ENCODE measurements around the gene KPNB1.

Gene KPNB1

GRCh38 chr17:47693731-47694580, 44.2 kb downstream of the KPNB1 start, which contains the start of gene TBKBP1:
Gene TBKBP1, plus strand, starts transcription at chr17:47694161. Its CDS starts 1,952 bp downstream, at chr17:47696113.
- ChIA-PET CTCF (interaction anchor here (0.6 to 1.2 kb wide), 3 partner anchors 17 to 437 kb away, joined by 3 to 4 read pairs (median 3); no protein-coding TSS in a partner anchor), POLR2A (interaction anchor here (0.6 to 2.2 kb wide), 6 partner anchors 31 to 377 kb away, joined by 3 to 7 read pairs (median 4); partner anchors contain the start of genes KPNB1 and OSBPL7)
- Histone ChIP-seq H3K36me3 (ENCODE audit: control insufficient read depth in 2 of 2, insufficient read depth in 1 of 2, low read length in 2 of 2) (peaks cover 5 to 22% of the 10 kb centered on the region in 2 experiments; a peak in 2 of 3 replicates), H3K4me3 (ENCODE audit: low read depth, low read length) (peak within 1 kb of the TSS; percentile 65), H3K4me1 (ENCODE audit: control insufficient read depth, insufficient read depth, low read length) (peaks cover 12% of the 10 kb centered on the region), H3K9me3 (ENCODE audit: control insufficient read depth, insufficient read depth, low read depth, low read length) (no peaks in the 10 kb centered on the region), H3K27ac (ENCODE audit: extremely low read depth, low read depth, low read length) (peak within 1 kb of the TSS; percentile 74)
- TF ChIP-seq ZSCAN30 (tag by site-specific recombination; IDR thresholded peaks at IDR 0.05) (0 out of 2 replicates have a peak, but pooled peaks have one; percentile 56), ZNF335 (tag by site-specific recombination; conservative IDR thresholded peaks at IDR 0.05) (peak; percentile 8; the same call in 1 of the 2 replicates), ZBTB20 (tag by site-specific recombination; IDR thresholded peaks at IDR 0.05) (peak; percentile 98), OVOL3 (tag by site-specific recombination; IDR thresholded peaks at IDR 0.05) (no peak), SP3 (tag by site-specific recombination; IDR thresholded peaks at IDR 0.05) (peak; percentile 73), ZBTB49 (tag by site-specific recombination; IDR thresholded peaks at IDR 0.05; ENCODE audit: low read depth) (no peak), PATZ1 (tag by site-specific recombination; IDR thresholded peaks at IDR 0.05) (peak; percentile 87), ZFP69B (tag by site-specific recombination; IDR thresholded peaks at IDR 0.05) (peak; percentile 96), ZXDB (tag by site-specific recombination; IDR thresholded peaks at IDR 0.05) (peak; percentile 50; the same call in 1 of the 2 replicates), ZNF114 (tag by site-specific recombination; IDR thresholded peaks at IDR 0.05) (no peak), PRDM10 (tag by site-specific recombination; IDR thresholded peaks at IDR 0.05) (peak; percentile 64), KLF16 (tag by site-specific recombination; IDR thresholded peaks at IDR 0.05) (peak; percentile 58), ZBTB26 (tag by site-specific recombination; optimal IDR thresholded peaks at IDR 0.05) (peak; percentile 55), ZNF76 (tag by site-specific recombination; IDR thresholded peaks at IDR 0.05; ENCODE audit: borderline replicate concordance, low read depth) (0 out of 2 replicates have a peak, but pooled peaks have one; percentile 27), SP2 (tag by site-specific recombination; IDR thresholded peaks at IDR 0.05) (peak; percentile 66), ZSCAN16 (tag by site-specific recombination; IDR thresholded peaks at IDR 0.05) (no peak), ZNF398 (tag by site-specific recombination; IDR thresholded peaks at IDR 0.05) (peak; percentile 91), KLF10 (tag by site-specific recombination; IDR thresholded peaks at IDR 0.05) (0 out of 2 replicates have a peak, but pooled peaks have one; percentile 37), ZNF768 (tag by site-specific recombination; IDR thresholded peaks at IDR 0.05) (no peak), KLF8 (tag by site-specific recombination; IDR thresholded peaks at IDR 0.05) (0 out of 2 replicates have a peak, but pooled peaks have one; percentile 42), ZBTB11 (tag by site-specific recombination; conservative IDR thresholded peaks at IDR 0.05; ENCODE audit: low read depth) (no peak)
